Measurements from ENCODE around the gene CCL20.

CCL20 gene

DNA sequence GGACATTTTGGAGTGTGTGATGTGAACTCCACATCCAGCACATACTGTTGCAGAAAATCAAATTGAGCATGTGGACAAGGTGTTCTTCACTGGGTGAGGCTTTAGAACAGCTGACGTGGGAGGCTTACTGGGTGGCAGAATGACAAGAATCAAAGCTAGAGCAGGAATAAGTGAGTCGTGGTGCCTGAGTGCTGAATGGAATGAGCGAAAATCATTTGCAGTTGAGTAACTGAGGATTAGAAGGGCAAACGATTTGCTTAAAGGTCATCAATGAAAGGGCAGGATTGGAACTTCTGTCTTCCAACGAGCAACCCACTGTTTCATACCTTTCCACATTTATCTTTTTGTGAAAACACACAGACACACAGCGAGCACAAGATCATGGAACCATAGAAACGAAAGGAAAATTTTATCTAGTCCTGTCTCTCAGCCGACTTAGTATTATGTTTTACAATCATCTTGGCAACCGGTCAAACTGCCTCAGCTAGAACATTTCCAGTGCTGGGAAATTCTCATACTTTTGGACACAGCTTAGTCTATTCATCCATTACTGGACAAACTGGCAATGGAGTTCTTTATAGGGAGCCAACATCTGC, 50.6 kb downstream of the CCL20 start:
- Histone ChIP-seq H3K27ac (no peak overlapping the region), H3K36me3 (ENCODE audit: insufficient read depth) (no peaks in the 10 kb centered on the region), H3K79me2 (ENCODE audit: insufficient read depth, low read depth) (no peaks in the 10 kb centered on the region), H2AFZ (ENCODE audit: low read depth) (no peak overlapping the region), H3K4me1 (ENCODE audit: low read depth, poor library complexity, severe bottlenecking) (no peaks in the 10 kb centered on the region), H3K4me3 (IDR thresholded peaks at IDR 0.05; ENCODE audit: insufficient read depth, low read depth, low read length) (no peak overlapping the region), H3K4me2 (no peak overlapping the region), H4K20me1 (ENCODE audit: insufficient read depth) (no peaks in the 10 kb centered on the region), H3K27me3 (ENCODE audit: insufficient read depth, low read depth) (no peaks in the 10 kb centered on the region), H3K9ac (no peak overlapping the region)
- TF ChIP-seq, protein P1, sequence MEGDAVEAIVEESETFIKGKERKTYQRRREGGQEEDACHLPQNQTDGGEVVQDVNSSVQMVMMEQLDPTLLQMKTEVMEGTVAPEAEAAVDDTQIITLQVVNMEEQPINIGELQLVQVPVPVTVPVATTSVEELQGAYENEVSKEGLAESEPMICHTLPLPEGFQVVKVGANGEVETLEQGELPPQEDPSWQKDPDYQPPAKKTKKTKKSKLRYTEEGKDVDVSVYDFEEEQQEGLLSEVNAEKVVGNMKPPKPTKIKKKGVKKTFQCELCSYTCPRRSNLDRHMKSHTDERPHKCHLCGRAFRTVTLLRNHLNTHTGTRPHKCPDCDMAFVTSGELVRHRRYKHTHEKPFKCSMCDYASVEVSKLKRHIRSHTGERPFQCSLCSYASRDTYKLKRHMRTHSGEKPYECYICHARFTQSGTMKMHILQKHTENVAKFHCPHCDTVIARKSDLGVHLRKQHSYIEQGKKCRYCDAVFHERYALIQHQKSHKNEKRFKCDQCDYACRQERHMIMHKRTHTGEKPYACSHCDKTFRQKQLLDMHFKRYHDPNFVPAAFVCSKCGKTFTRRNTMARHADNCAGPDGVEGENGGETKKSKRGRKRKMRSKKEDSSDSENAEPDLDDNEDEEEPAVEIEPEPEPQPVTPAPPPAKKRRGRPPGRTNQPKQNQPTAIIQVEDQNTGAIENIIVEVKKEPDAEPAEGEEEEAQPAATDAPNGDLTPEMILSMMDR (conservative IDR thresholded peaks at IDR 0.05; ENCODE audit: low read depth, low read length): no peak

DNA sequence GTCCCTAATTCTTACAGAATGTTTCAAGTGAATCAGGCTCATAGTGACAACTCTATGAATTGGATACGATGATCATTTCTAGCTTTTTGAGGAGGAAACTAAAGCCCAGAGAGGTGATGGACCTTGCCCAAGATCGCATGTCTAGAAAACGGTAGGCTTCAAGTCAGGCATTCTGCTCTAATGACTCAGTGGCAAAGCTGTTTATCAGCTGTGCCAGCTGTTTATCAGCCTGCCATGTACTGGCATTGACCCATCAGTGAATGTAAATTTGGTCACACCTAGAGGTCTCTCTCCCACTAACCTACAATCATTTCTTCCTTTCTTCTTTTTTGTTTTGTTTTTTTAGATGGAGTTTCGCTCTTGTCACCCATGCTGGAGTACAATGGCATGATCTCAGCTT, 51.6 kb downstream of the CCL20 start:
- H3K4me2 ChIP-seq: no peak overlapping the region
- H4K20me1 ChIP-seq (ENCODE audit: insufficient read depth): no peaks in the 10 kb centered on the region
- no peak overlapping the region for H3K4me3 ChIP-seq (IDR thresholded peaks at IDR 0.05; ENCODE audit: insufficient read depth, low read depth, low read length)
- no peak overlapping the region for H3K27ac ChIP-seq
- no peak overlapping the region for H2AFZ ChIP-seq (ENCODE audit: low read depth)
- H3K4me1 ChIP-seq (ENCODE audit: low read depth, poor library complexity, severe bottlenecking): no peaks in the 10 kb centered on the region
- no peaks in the 10 kb centered on the region for H3K79me2 ChIP-seq (ENCODE audit: insufficient read depth, low read depth)
- no peak overlapping the region for H3K9ac ChIP-seq
- TF ChIP-seq, protein P1 (conservative IDR thresholded peaks at IDR 0.05; ENCODE audit: low read depth, low read length): no peak
- H3K36me3 ChIP-seq (ENCODE audit: insufficient read depth): no peaks in the 10 kb centered on the region
- H3K27me3 ChIP-seq (ENCODE audit: insufficient read depth, low read depth): no peaks in the 10 kb centered on the region
